MM.1S (cell line): Measurements from ENCODE around the gene XCR1.

Experiments
- DNase-seq: peaks from one replicate; pipeline ENCODE4 v3.0.0-alpha.2; 2015
- H2AFZ ChIP-seq: fragments of 300-600 bp; sonication (generic); 2 replicates; pipeline ENCODE4 v1.6.0; 2016; ENCODE audit warnings: antibody characterized with exemption, low read length
- H3F3A ChIP-seq: fragments of 300-600 bp; sonication (generic); 2 replicates; pipeline ENCODE4 v1.6.1; 2016; ENCODE audit warnings: mild to moderate bottlenecking, antibody characterized with exemption, low read length, moderate library complexity, mixed read lengths; ENCODE audit not compliant: insufficient read depth
- H3K27ac ChIP-seq: fragments of 300-600 bp; sonication (generic); 2 replicates; pipeline ENCODE4 v1.5.1; 2016; ENCODE audit warnings: mild to moderate bottlenecking, low read length
- H3K27me3 ChIP-seq: fragments of 300-600 bp; sonication (generic); replicated peaks from 2 replicates; pipeline ENCODE4 v1.6.0; 2016; ENCODE audit warnings: low read length; ENCODE audit not compliant: insufficient read depth
- H3K36me3 ChIP-seq: fragments of 300-600 bp; sonication (generic); replicated peaks from 2 replicates; pipeline ENCODE4 v1.6.1; 2016; ENCODE audit warnings: mild to moderate bottlenecking, low read length, mixed read lengths; ENCODE audit not compliant: insufficient read depth
- H3K4me1 ChIP-seq: fragments of 300-600 bp; sonication (generic); 2 replicates; pipeline ENCODE4 v1.6.1; 2016; ENCODE audit warnings: low read length, mixed read lengths
- H3K4me2 ChIP-seq: fragments of 300-600 bp; sonication (generic); 2 replicates; pipeline ENCODE4 v1.6.0; 2016; ENCODE audit warnings: low read depth, low read length
- H3K4me3 ChIP-seq: fragments of 300-600 bp; sonication (generic); 2 replicates; pipeline ENCODE4 v1.5.1; 2016; ENCODE audit warnings: low read length, mixed read lengths
- H3K79me2 ChIP-seq: fragments of 300-600 bp; sonication (generic); 2 replicates; pipeline ENCODE4 v1.6.1; 2016; ENCODE audit warnings: mixed run types, low read length, mixed read lengths
- H3K9ac ChIP-seq: fragments of 300-600 bp; sonication (generic); 2 replicates; pipeline ENCODE4 v1.6.1; 2016; ENCODE audit warnings: low read length, mixed read lengths
- H3K9me2 ChIP-seq: fragments of 300-600 bp; sonication (generic); replicated peaks from 2 replicates; pipeline ENCODE4 v1.6.1; 2016; ENCODE audit warnings: mild to moderate bottlenecking, low read length, mixed read lengths; ENCODE audit not compliant: insufficient read depth
- H3K9me3 ChIP-seq: fragments of 300-600 bp; sonication (generic); replicated peaks from 2 replicates; pipeline ENCODE4 v1.6.1; 2016; ENCODE audit warnings: mild to moderate bottlenecking, low read length, mixed read lengths; ENCODE audit not compliant: insufficient read depth
- H4K20me1 ChIP-seq: fragments of 300-600 bp; sonication (generic); 2 replicates; pipeline ENCODE4 v1.6.1; 2016; ENCODE audit warnings: mild to moderate bottlenecking, low read length, moderate library complexity, mixed read lengths; ENCODE audit not compliant: insufficient read depth
- EZH2 ChIP-seq: fragments of 300-600 bp; sonication (generic); optimal IDR thresholded peaks from 2 replicates; pipeline ENCODE3; 2017; ENCODE audit warnings: low read depth, mild to moderate bottlenecking, antibody characterized with exemption, low read length, mixed read lengths
- EZH2phosphoT487 ChIP-seq: fragments of 300-600 bp; sonication (generic); IDR thresholded peaks from 2 replicates; pipeline ENCODE4 v1.6.1; 2018; ENCODE audit warnings: antibody characterized with exemption, low read length
- TF ChIP-seq, protein P1 (sequence below): fragments of 300-600 bp; sonication (generic); IDR thresholded peaks from 2 replicates; pipeline ENCODE4 v1.5.1; 2016; ENCODE audit warnings: antibody characterized with exemption, low read length, mixed read lengths

The XCR1 gene

DNA sequence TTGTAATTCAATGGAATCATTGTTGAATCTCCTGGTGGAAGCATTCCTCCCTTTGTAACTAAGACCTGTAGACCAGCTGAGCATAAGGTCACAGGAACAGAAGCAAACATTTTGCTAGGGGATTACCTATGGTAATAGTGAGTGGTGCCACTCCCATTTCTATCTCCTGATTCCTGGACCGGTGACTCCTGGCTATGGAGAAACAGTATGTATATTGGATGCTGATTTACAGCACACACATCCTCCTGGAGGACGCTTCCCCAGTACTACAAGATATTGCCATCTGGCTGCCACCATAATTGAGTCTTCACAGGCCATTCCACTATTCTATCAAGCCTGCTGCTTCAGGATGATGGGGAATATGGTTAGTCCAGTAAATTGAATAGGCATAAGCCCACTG lies 33.3 kb upstream of the XCR1 start:
- Histone ChIP-seq H3K36me3 (no peaks in the 10 kb centered on the region), H3K79me2 (no peaks in the 10 kb centered on the region), H3K27ac (no peak overlapping the region), H3K9ac (no peak overlapping the region), H4K20me1 (no peaks in the 10 kb centered on the region), H3K4me1 (peaks cover 25% of the 10 kb centered on the region), H3K9me3 (no peaks in the 10 kb centered on the region), H3K27me3 (no peaks in the 10 kb centered on the region), H2AFZ (no peak overlapping the region), H3K4me3 (no peak overlapping the region), H3K9me2 (no peaks in the 10 kb centered on the region), H3F3A (peaks cover 7% of the 10 kb centered on the region), H3K4me2 (no peak overlapping the region)
- no peak for DNase-seq
- TF ChIP-seq, protein P1, sequence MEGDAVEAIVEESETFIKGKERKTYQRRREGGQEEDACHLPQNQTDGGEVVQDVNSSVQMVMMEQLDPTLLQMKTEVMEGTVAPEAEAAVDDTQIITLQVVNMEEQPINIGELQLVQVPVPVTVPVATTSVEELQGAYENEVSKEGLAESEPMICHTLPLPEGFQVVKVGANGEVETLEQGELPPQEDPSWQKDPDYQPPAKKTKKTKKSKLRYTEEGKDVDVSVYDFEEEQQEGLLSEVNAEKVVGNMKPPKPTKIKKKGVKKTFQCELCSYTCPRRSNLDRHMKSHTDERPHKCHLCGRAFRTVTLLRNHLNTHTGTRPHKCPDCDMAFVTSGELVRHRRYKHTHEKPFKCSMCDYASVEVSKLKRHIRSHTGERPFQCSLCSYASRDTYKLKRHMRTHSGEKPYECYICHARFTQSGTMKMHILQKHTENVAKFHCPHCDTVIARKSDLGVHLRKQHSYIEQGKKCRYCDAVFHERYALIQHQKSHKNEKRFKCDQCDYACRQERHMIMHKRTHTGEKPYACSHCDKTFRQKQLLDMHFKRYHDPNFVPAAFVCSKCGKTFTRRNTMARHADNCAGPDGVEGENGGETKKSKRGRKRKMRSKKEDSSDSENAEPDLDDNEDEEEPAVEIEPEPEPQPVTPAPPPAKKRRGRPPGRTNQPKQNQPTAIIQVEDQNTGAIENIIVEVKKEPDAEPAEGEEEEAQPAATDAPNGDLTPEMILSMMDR: no peak
- TF ChIP-seq EZH2: no peak
- TF ChIP-seq EZH2phosphoT487: no peak

DNA sequence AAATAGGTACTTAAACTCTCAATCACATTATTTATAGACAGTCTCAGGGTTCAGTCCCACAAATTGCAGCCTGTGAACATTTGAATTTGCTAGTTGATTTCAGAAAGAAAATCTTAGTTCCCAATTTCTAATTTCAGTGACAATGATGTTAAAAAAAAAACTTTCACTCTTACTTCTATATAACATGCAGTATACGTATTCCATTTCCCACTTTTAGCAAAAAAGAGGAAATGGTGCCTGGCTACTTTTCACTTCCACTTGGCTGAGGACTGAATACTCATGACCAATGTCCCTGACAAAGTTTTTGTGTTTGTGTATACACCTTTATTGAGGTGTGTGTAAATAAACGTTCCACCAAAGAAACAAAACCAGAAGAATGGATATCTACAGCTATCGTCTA lies 32.1 kb upstream of the XCR1 start:
- TF ChIP-seq EZH2phosphoT487 (no peak), EZH2 (no peak)
- TF ChIP-seq, protein P1: no peak
- no peak overlapping the region for H3K4me2 ChIP-seq
- no peak overlapping the region for H2AFZ ChIP-seq
- DNase-seq: no peak
- H3K9me3 ChIP-seq: no peaks in the 10 kb centered on the region
- no peak overlapping the region for H3K9ac ChIP-seq
- H3K79me2 ChIP-seq: no peaks in the 10 kb centered on the region
- no peaks in the 10 kb centered on the region for H4K20me1 ChIP-seq
- H3K27me3 ChIP-seq: no peaks in the 10 kb centered on the region
- H3F3A ChIP-seq: no peaks in the 10 kb centered on the region
- no peak overlapping the region for H3K27ac ChIP-seq
- H3K4me3 ChIP-seq: no peak overlapping the region
- no peaks in the 10 kb centered on the region for H3K9me2 ChIP-seq
- H3K4me1 ChIP-seq: peaks cover 16% of the 10 kb centered on the region
- no peaks in the 10 kb centered on the region for H3K36me3 ChIP-seq

DNA sequence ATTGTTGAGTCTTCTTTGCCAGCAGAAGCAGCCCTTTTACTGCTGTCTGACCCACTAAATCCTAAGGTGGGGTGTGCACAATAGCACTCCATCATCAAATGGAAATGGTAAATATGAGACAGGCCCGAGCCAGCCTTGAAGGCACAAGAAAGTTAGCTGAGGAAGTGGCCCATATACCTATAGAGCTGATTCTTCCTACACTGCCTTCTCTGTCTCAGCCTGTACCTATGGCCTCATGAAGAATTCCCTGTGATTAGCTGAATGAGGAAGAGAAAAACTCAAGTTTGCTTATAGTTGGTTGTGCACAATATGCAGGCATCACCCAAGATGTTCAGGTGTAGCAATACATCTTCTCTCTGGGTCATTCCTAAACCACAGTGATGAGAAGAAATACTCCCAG lies 31.7 kb upstream of the XCR1 start:
- H2AFZ ChIP-seq: no peak overlapping the region
- no peaks in the 10 kb centered on the region for H3K36me3 ChIP-seq
- no peaks in the 10 kb centered on the region for H3K79me2 ChIP-seq
- TF ChIP-seq, protein P1: no peak
- TF ChIP-seq EZH2phosphoT487: no peak
- TF ChIP-seq EZH2: no peak
- no peak overlapping the region for H3K9ac ChIP-seq
- H3K4me2 ChIP-seq: no peak overlapping the region
- no peak overlapping the region for H3K4me3 ChIP-seq
- H4K20me1 ChIP-seq: no peaks in the 10 kb centered on the region
- H3K27me3 ChIP-seq: no peaks in the 10 kb centered on the region
- no peak overlapping the region for H3K27ac ChIP-seq
- H3K9me3 ChIP-seq: no peaks in the 10 kb centered on the region
- peaks cover 13% of the 10 kb centered on the region for H3K4me1 ChIP-seq
- H3F3A ChIP-seq: no peaks in the 10 kb centered on the region
- no peak for DNase-seq
- H3K9me2 ChIP-seq: no peaks in the 10 kb centered on the region
